IMR-90 (cell line): ENCODE measurements around the gene ZNF503. TPM values are rescaled to one million over a fixed set of nuclear protein-coding genes. Genes with fewer than 3 reads are reported as not detected.

Experiments used
- ATAC-seq: fragments of 200-7000 bp; cut with Tn5 transposase; 2 replicates; pipeline ENCODE4 v1.9.1; 2020; ENCODE audit warnings: low read depth, mild to moderate bottlenecking, moderate library complexity
- BruUV-seq: library from RNA; stranded (reverse); fragments of 400-500 nt; replicated peaks from 2 replicates; lab custom pipeline; 2021; lab: Mats Ljungman, UMichigan
- CTCF ChIA-PET: fragments of 300-600 bp; formaldehyde crosslinking; extraction: SDS; loops from one replicate; lab custom pipeline; 2021; ENCODE audit warnings: antibody characterized with exemption; lab: Yijun Ruan, JAX
- POLR2A ChIA-PET: fragments of 300-600 bp; sonication (Branson Sonifier 250); formaldehyde crosslinking; loops from one replicate; lab custom pipeline; 2022; ENCODE audit warnings: antibody characterized with exemption; ENCODE audit not compliant: unreplicated experiment; lab: Charles Lee
- DNase-seq: peaks from one replicate; pipeline ENCODE4 v3.0.0; 2013
- H2AFZ ChIP-seq: replicated peaks from 2 replicates; pipeline ENCODE3; 2013; ENCODE audit warnings: low read length, mild to moderate bottlenecking; ENCODE audit not compliant: poor library complexity
- H2AK5ac ChIP-seq: 2 replicates; pipeline ENCODE4 v1.6.1; 2013; ENCODE audit warnings: low read depth, low read length, inconsistent platforms
- H2AK9ac ChIP-seq: replicated peaks from 2 replicates; pipeline ENCODE3; 2013; ENCODE audit warnings: mild to moderate bottlenecking, low read depth, low read length, moderate library complexity; ENCODE audit not compliant: poor library complexity
- H2BK120ac ChIP-seq: 2 replicates; pipeline ENCODE4 v1.6.1; 2013; ENCODE audit warnings: low read depth, low read length, inconsistent platforms
- H2BK15ac ChIP-seq: 3 replicates; pipeline ENCODE4 v1.6.1; 2013; ENCODE audit warnings: low read depth, low read length, inconsistent platforms
- H2BK20ac ChIP-seq: 2 replicates; pipeline ENCODE4 v1.6.1; 2013; ENCODE audit warnings: low read depth, mild to moderate bottlenecking, inconsistent platforms, low read length, moderate library complexity
- H2BK5ac ChIP-seq: 2 replicates; pipeline ENCODE4 v1.6.1; 2013; ENCODE audit warnings: mild to moderate bottlenecking, low read depth, low read length, inconsistent platforms; ENCODE audit not compliant: poor library complexity, severe bottlenecking
- H3K14ac ChIP-seq: replicated peaks from 2 replicates; pipeline ENCODE4 v1.6.1; 2013; ENCODE audit warnings: low read depth, low read length, inconsistent platforms
- H3K18ac ChIP-seq: 2 replicates; pipeline ENCODE4 v1.6.1; 2013; ENCODE audit warnings: low read depth, low read length, control low read depth
- H3K23ac ChIP-seq: 2 replicates; pipeline ENCODE4 v1.6.1; 2013; ENCODE audit warnings: low read depth, low read length, inconsistent platforms
- H3K27ac ChIP-seq: 2 replicates; pipeline ENCODE4 v1.5.1; 2013; ENCODE audit warnings: mild to moderate bottlenecking, control low read depth, low read length; ENCODE audit not compliant: insufficient read depth
- H3K27me3 ChIP-seq: 2 replicates; pipeline ENCODE4 v1.6.1; 2013; ENCODE audit warnings: low read length; ENCODE audit not compliant: control insufficient read depth, insufficient read depth
- H3K36me3 ChIP-seq: 2 replicates; pipeline ENCODE4 v1.6.1; 2013; ENCODE audit warnings: low read length, mixed read lengths; ENCODE audit not compliant: control insufficient read depth, insufficient read depth
- H3K4ac ChIP-seq: 2 replicates; pipeline ENCODE4 v1.6.1; 2013; ENCODE audit warnings: low read depth, low read length, inconsistent platforms
- H3K4me1 ChIP-seq: 2 replicates; pipeline ENCODE4 v1.6.1; 2013; ENCODE audit warnings: low read length, mixed read lengths; ENCODE audit not compliant: control insufficient read depth, insufficient read depth
- H3K4me2 ChIP-seq: 2 replicates; pipeline ENCODE4 v1.6.1; 2013; ENCODE audit warnings: low read depth, mild to moderate bottlenecking, control low read depth, low read length, moderate library complexity
- H3K4me3 ChIP-seq: 2 replicates; pipeline ENCODE4 v1.5.1; 2013; ENCODE audit warnings: low read depth, mild to moderate bottlenecking, control low read depth, low read length, moderate library complexity; ENCODE audit not compliant: insufficient read depth
- H3K56ac ChIP-seq: 2 replicates; pipeline ENCODE4 v1.6.1; 2013; ENCODE audit warnings: low read length, inconsistent platforms; ENCODE audit not compliant: insufficient read depth; ENCODE audit errors: extremely low read depth
- H3K79me1 ChIP-seq, 2 experiments: 2 replicates each; pipeline ENCODE4 v1.6.1; 2013; ENCODE audit warnings: low read length in 2 of 2, inconsistent platforms in 1 of 2, low read depth in 1 of 2
- H3K9ac ChIP-seq: 2 replicates; pipeline ENCODE4 v1.6.1; 2013; ENCODE audit warnings: low read depth, low read length, control low read depth
- H3K9me1 ChIP-seq: 2 replicates; pipeline ENCODE4 v1.6.1; 2013; ENCODE audit warnings: low read length, inconsistent platforms; ENCODE audit not compliant: insufficient read depth
- H3K9me3 ChIP-seq: 2 replicates; pipeline ENCODE4 v1.6.1; 2013; ENCODE audit warnings: low read length; ENCODE audit not compliant: control insufficient read depth, insufficient read depth
- H4K20me1 ChIP-seq: 2 replicates; pipeline ENCODE4 v1.6.1; 2013; ENCODE audit warnings: low read length, inconsistent platforms; ENCODE audit not compliant: insufficient read depth
- H4K5ac ChIP-seq: 2 replicates; pipeline ENCODE4 v1.6.1; 2013; ENCODE audit warnings: mild to moderate bottlenecking, low read depth, low read length, control low read depth
- H4K8ac ChIP-seq, 2 experiments: 2 replicates each; pipeline ENCODE4 v1.6.1; 2013; ENCODE audit warnings: low read depth in 2 of 2, low read length in 2 of 2, control low read depth in 1 of 2, inconsistent platforms in 1 of 2
- H4K91ac ChIP-seq: 2 replicates; pipeline ENCODE4 v1.6.1; 2013; ENCODE audit warnings: low read depth, low read length, inconsistent platforms; ENCODE audit not compliant: insufficient read depth
- BHLHE40 ChIP-seq: fragments of 150-350 bp; IDR thresholded peaks from 2 replicates; pipeline ENCODE4 v1.6.1; 2016; ENCODE audit warnings: mild to moderate bottlenecking, low read depth, low read length
- CEBPB ChIP-seq: IDR thresholded peaks from 2 replicates; pipeline ENCODE4 v1.6.1; 2012; ENCODE audit warnings: low read depth, low read length, improper control_type of control experiment
- CHD1 ChIP-seq: IDR thresholded peaks from 2 replicates; pipeline ENCODE4 v1.6.1; 2012; ENCODE audit warnings: low read depth, low read length, improper control_type of control experiment
- CTCF ChIP-seq: conservative IDR thresholded peaks from 2 replicates; pipeline ENCODE4 v1.5.1; 2012; ENCODE audit warnings: mild to moderate bottlenecking, low read depth, low read length, improper control_type of control experiment
- ELK1 ChIP-seq: fragments of 150-350 bp; IDR thresholded peaks from 2 replicates; pipeline ENCODE4 v1.6.1; 2016; ENCODE audit warnings: low read depth, mild to moderate bottlenecking, low read length, moderate library complexity, borderline replicate concordance
- FOS ChIP-seq: fragments of 150-350 bp; IDR thresholded peaks from 2 replicates; pipeline ENCODE4 v1.6.1; 2016; ENCODE audit warnings: low read depth, low read length
- MAFK ChIP-seq: IDR thresholded peaks from 2 replicates; pipeline ENCODE4 v1.6.1; 2012; ENCODE audit warnings: low read depth, low read length, improper control_type of control experiment
- MAZ ChIP-seq: IDR thresholded peaks from 2 replicates; pipeline ENCODE4 v1.6.1; 2012; ENCODE audit warnings: low read depth, mild to moderate bottlenecking, low read length, improper control_type of control experiment, moderate library complexity, borderline replicate concordance
- MXI1 ChIP-seq: IDR thresholded peaks from 2 replicates; pipeline ENCODE4 v1.6.1; 2012; ENCODE audit warnings: low read depth, mild to moderate bottlenecking, low read length, moderate library complexity, borderline replicate concordance
- NFE2L2 ChIP-seq: fragments of 150-350 bp; IDR thresholded peaks from 2 replicates; pipeline ENCODE4 v1.6.1; 2016; ENCODE audit warnings: low read depth, mild to moderate bottlenecking, low read length
- POLR2A ChIP-seq: IDR thresholded peaks from 2 replicates; pipeline ENCODE4 v1.6.1; 2012; ENCODE audit warnings: mild to moderate bottlenecking, low read depth, low read length
- RAD21 ChIP-seq: IDR thresholded peaks from 2 replicates; pipeline ENCODE4 v1.6.1; 2012; ENCODE audit warnings: low read length, improper control_type of control experiment
- RCOR1 ChIP-seq: IDR thresholded peaks from 2 replicates; pipeline ENCODE4 v1.6.1; 2012; ENCODE audit warnings: mild to moderate bottlenecking, low read length, improper control_type of control experiment; ENCODE audit not compliant: insufficient replicate concordance
- RFX5 ChIP-seq: IDR thresholded peaks from 2 replicates; pipeline ENCODE4 v1.8.0; 2012; ENCODE audit warnings: low read depth, mild to moderate bottlenecking, low read length, moderate library complexity
- SMC3 ChIP-seq: fragments of 150-350 bp; IDR thresholded peaks from 2 replicates; pipeline ENCODE4 v1.6.1; 2016; ENCODE audit warnings: low read depth, mild to moderate bottlenecking, antibody characterized with exemption, low read length, moderate library complexity
- USF2 ChIP-seq: fragments of 150-350 bp; IDR thresholded peaks from 2 replicates; pipeline ENCODE4 v1.6.1; 2017; ENCODE audit warnings: mild to moderate bottlenecking, antibody characterized with exemption, low read length, low read depth
- WGBS, 2 experiments: methylation state at CpG; one replicate each; pipeline versions ENCODE4 v1.1.5 to v1.1.7; 2013; ENCODE audit warnings: missing lambda C conversion rate in 2 of 2; ENCODE audit not compliant: insufficient read length in 1 of 2; ENCODE audit errors: extremely low coverage in 2 of 2; 5-methylcytosine and 5-hydroxymethylcytosine counted together
- dilution Hi-C: fragments of 300-500 bp; cut with HindIII; formaldehyde crosslinking; loops from one replicate; pipeline ENCODE4 v1.14.3; 2018; ENCODE audit warnings: low sequenced_read_pairs; ENCODE audit not compliant: unreplicated experiment
- in situ Hi-C: fragments of 300-500 bp; cut with MboI; formaldehyde crosslinking; loops from 3 replicates; pipeline ENCODE4 v1.14.3; 2019; ENCODE audit warnings: low sequenced_read_pairs, inconsistent platforms, mixed read lengths
- intact Hi-C: fragments of 100-400 bp; cut with micrococcal nuclease; formaldehyde crosslinking; loops from 2 replicates; pipeline ENCODE4 v1.10.0; 2022
- polyA plus RNA-seq, 3 experiments: library from polyadenylated mRNA; depleted of rRNA; stranded (reverse); fragments of >200 nt; gene quantifications; 2 replicates each; pipeline ENCODE4 v1.2.3, GENCODE V29; 2012; ENCODE audit warnings: low replicate concordance in 1 of 3
- total RNA-seq: library from RNA; depleted of rRNA; stranded (reverse); fragments of >200 nt; gene quantifications from 2 replicates; pipeline ENCODE4 v1.2.3, GENCODE V29; 2012

Gene ZNF503
- total and polyA plus RNA-seq, 2 of the 4 experiments (the other 2 are of a cell fraction), result 0.36 to 5.8 TPM

GRCh38 chr10:75432763-75433162 lies 31.2 kb upstream of the ZNF503 start:
- Histone ChIP-seq H4K91ac (no peak overlapping the region), H4K8ac (no peak overlapping the region), H2AK9ac (no peak overlapping the region), H3K9ac (no peak overlapping the region), H2AFZ (no peak overlapping the region), H3K9me1 (no peaks in the 10 kb centered on the region), H3K27me3 (peaks cover 26% of the 10 kb centered on the region), H3K9me3 (no peaks in the 10 kb centered on the region), H4K20me1 (no peaks in the 10 kb centered on the region), H3K4ac (no peak overlapping the region), H3K79me1 (no peaks in the 10 kb centered on the region), H3K23ac (no peak overlapping the region), H3K4me1 (peaks cover 6% of the 10 kb centered on the region; the same call in 1 of the 2 replicates), H2BK20ac (no peak overlapping the region), H3K56ac (no peak overlapping the region), H3K18ac (no peak overlapping the region), H3K27ac (no peak overlapping the region), H2AK5ac (no peak overlapping the region), H2BK5ac (no peak overlapping the region), H2BK15ac (no peak overlapping the region), H2BK120ac (no peak overlapping the region), H3K36me3 (no peaks in the 10 kb centered on the region), H3K4me2 (no peak overlapping the region), H3K14ac (no peak overlapping the region), H4K5ac (no peak overlapping the region), H3K4me3 (no peak overlapping the region)
- no CpG with 5 or more reads among the region's 5 CpGs for WGBS, 2 experiments
- intact Hi-C loops (no loop called here), dilution Hi-C loops (no loop called here), in situ Hi-C loops (no loop called here)
- ChIA-PET POLR2A (no interaction called here), CTCF (no interaction called here)
- BruUV-seq, result no TSS peak
- TF ChIP-seq NFE2L2 (no peak), ELK1 (no peak), CTCF (no peak), RFX5 (no peak), POLR2A (no peak), CHD1 (no peak), FOS (no peak), MXI1 (no peak), MAFK (no peak), RCOR1 (no peak), USF2 (no peak), RAD21 (no peak), CEBPB (no peak), BHLHE40 (no peak), SMC3 (no peak), MAZ (no peak)
- no peak for ATAC-seq
- no peak for DNase-seq
